HCT116 (cell line): ENCODE measurements around the gene TSPAN5. TPM values are rescaled to one million over a fixed set of nuclear protein-coding genes. Genes with fewer than 3 reads are reported as not detected.

Source experiments
- ATAC-seq: fragments of 200-7000 bp; cut with Tn5 transposase; 2 replicates; pipeline ENCODE4 v1.9.1; 2020; ENCODE audit warnings: mild to moderate bottlenecking, moderate library complexity
- BruUV-seq: library from RNA; stranded (reverse); fragments of 400-500 nt; replicated peaks from 2 replicates; lab custom pipeline; 2021; lab: Mats Ljungman, UMichigan
- CTCF ChIA-PET: fragments of 300-600 bp; sonication (Branson Sonifier 250); formaldehyde crosslinking; loops from one replicate; lab custom pipeline; 2021; ENCODE audit warnings: antibody characterized with exemption; lab: Charles Lee
- POLR2A ChIA-PET: fragments of 300-600, 350-600 bp; sonication (Branson Sonifier 250); formaldehyde crosslinking; loops from one replicate; lab custom pipeline; 2021; ENCODE audit warnings: antibody characterized with exemption; lab: Charles Lee
- RAD21 ChIA-PET, 2 experiments: fragments of 300-600 bp; sonication (Branson Sonifier 250); formaldehyde crosslinking; loops; one replicate each; lab custom pipeline; 2023; ENCODE audit warnings: low total read pairs in 2 of 2; ENCODE audit not compliant: uncharacterized antibody in 2 of 2, unreplicated experiment in 2 of 2, low non-redundant PET in 1 of 2; lab: Charles Lee
- DNase-seq: peaks from one replicate; pipeline ENCODE4 v3.0.0-alpha.2; 2010; ENCODE audit warnings: low read depth, low spot score
- H2AFZ ChIP-seq: fragments of 200-600 bp; shearing (Covaris generic), sonication (generic); 2 replicates; pipeline ENCODE4 v1.6.1; 2017; ENCODE audit warnings: low read depth, mixed run types, mixed read lengths, antibody characterized with exemption, low read length; ENCODE audit not compliant: poor library complexity, severe bottlenecking
- H3K27ac ChIP-seq: 2 replicates; pipeline ENCODE4 v1.5.1; 2012; ENCODE audit warnings: low read depth, low read length
- H3K27me3 ChIP-seq: fragments of 200-600 bp; sonication (generic); 2 replicates; pipeline ENCODE4 v1.6.1; 2016; ENCODE audit warnings: mixed run types, low read length, mixed read lengths; ENCODE audit not compliant: insufficient read depth
- H3K36me3 ChIP-seq, 2 experiments: fragments of 200-500 bp in 1 of 2; fragments of 200-600 bp in 1 of 2; sonication (Bioruptor generic) in 1 of 2; sonication (generic) in 1 of 2; 2 replicates each; pipeline versions ENCODE4 v1.5.1 to v1.6.1; 2014 to 2016; ENCODE audit warnings: low read length in 2 of 2, inconsistent platforms in 1 of 2, mixed read lengths in 1 of 2, mixed run types in 1 of 2; ENCODE audit not compliant: insufficient read depth in 2 of 2, control insufficient read depth in 1 of 2
- H3K4me1 ChIP-seq, 2 experiments: fragments of 200-600 bp in 1 of 2; sonication (generic) in 1 of 2; 2 replicates each; pipeline versions ENCODE4 v1.5.1 to v1.6.1; 2012 to 2017; ENCODE audit warnings: low read length in 2 of 2, inconsistent platforms in 1 of 2, mild to moderate bottlenecking in 1 of 2, mixed read lengths in 1 of 2, mixed run types in 1 of 2, moderate library complexity in 1 of 2; ENCODE audit not compliant: insufficient read depth in 2 of 2, control insufficient read depth in 1 of 2
- H3K4me2 ChIP-seq: fragments of 200-600 bp; sonication (generic); 2 replicates; pipeline ENCODE4 v1.6.1; 2017; ENCODE audit warnings: mixed run types, low read length, mixed read lengths
- H3K4me3 ChIP-seq, 2 experiments: fragments of 200-600 bp in 1 of 2; sonication (generic) in 1 of 2; replicated peaks in 1 of 2; 2 replicates each; pipeline ENCODE4 v1.5.1; 2011 to 2016; ENCODE audit warnings: low read length in 2 of 2, control low read depth in 1 of 2, low read depth in 1 of 2, mild to moderate bottlenecking in 1 of 2, mixed read lengths in 1 of 2, mixed run types in 1 of 2
- H3K79me2 ChIP-seq: fragments of 200-600 bp; sonication (generic); 2 replicates; pipeline ENCODE4 v1.6.1; 2017; ENCODE audit warnings: mild to moderate bottlenecking, mixed run types, low read length, moderate library complexity, mixed read lengths; ENCODE audit not compliant: insufficient read depth
- H3K9ac ChIP-seq: fragments of 200-600 bp; sonication (generic); 2 replicates; pipeline ENCODE4 v1.6.1; 2016; ENCODE audit warnings: low read length, mixed read lengths
- H3K9me2 ChIP-seq: fragments of 200-600 bp; sonication (generic), shearing (Covaris generic); 2 replicates; pipeline ENCODE4 v1.6.1; 2017; ENCODE audit warnings: mixed run types, mild to moderate bottlenecking, moderate library complexity; ENCODE audit not compliant: insufficient read depth
- H3K9me3 ChIP-seq, 2 experiments: fragments of 200-500 bp in 1 of 2; fragments of 200-600 bp in 1 of 2; sonication (Bioruptor generic) in 1 of 2; sonication (generic) in 1 of 2; 2 replicates each; pipeline ENCODE4 v1.6.1; 2014 to 2017; ENCODE audit warnings: low read length in 2 of 2, mixed read lengths in 2 of 2, inconsistent platforms in 1 of 2, low read depth in 1 of 2, mild to moderate bottlenecking in 1 of 2, mixed run types in 1 of 2, moderate library complexity in 1 of 2; ENCODE audit not compliant: control insufficient read depth in 1 of 2, insufficient read depth in 1 of 2
- H4K20me1 ChIP-seq: fragments of 200-600 bp; sonication (generic), shearing (Covaris generic); 2 replicates; pipeline ENCODE4 v1.6.1; 2017; ENCODE audit warnings: mixed run types, mild to moderate bottlenecking, moderate library complexity; ENCODE audit not compliant: insufficient read depth
- CBX3 ChIP-seq: IDR thresholded peaks from 2 replicates; pipeline ENCODE4 v1.6.1; 2012; ENCODE audit warnings: low read depth
- EGR1 ChIP-seq: IDR thresholded peaks from 2 replicates; pipeline ENCODE4 v1.6.1; 2012; ENCODE audit warnings: low read depth
- ELF1 ChIP-seq: IDR thresholded peaks from 2 replicates; pipeline ENCODE4 v1.6.1; 2012; ENCODE audit warnings: low read depth, borderline replicate concordance
- EZH2 ChIP-seq: fragments of 200-600 bp; sonication (generic); IDR thresholded peaks from 2 replicates; pipeline ENCODE4 v1.6.1; 2017; ENCODE audit warnings: antibody characterized with exemption, mixed run types
- EZH2phosphoT487 ChIP-seq: fragments of 200-600 bp; IDR thresholded peaks from 2 replicates; pipeline ENCODE4 v1.6.1; 2018; ENCODE audit warnings: antibody characterized with exemption, borderline replicate concordance
- JUND ChIP-seq: IDR thresholded peaks from 2 replicates; pipeline ENCODE4 v1.6.1; 2012
- POLR2A ChIP-seq: IDR thresholded peaks from 2 replicates; pipeline ENCODE4 v1.7.0; 2011; ENCODE audit warnings: borderline replicate concordance; ENCODE audit not compliant: insufficient read depth, insufficient read length; ENCODE audit errors: extremely low read depth
- POLR2AphosphoS5 ChIP-seq: IDR thresholded peaks from 2 replicates; pipeline ENCODE4 v1.6.1; 2011; ENCODE audit warnings: mild to moderate bottlenecking, low read depth, low read length, moderate library complexity
- RAD21 ChIP-seq: IDR thresholded peaks from 2 replicates; pipeline ENCODE4 v1.6.1; 2012; ENCODE audit warnings: low read depth, mild to moderate bottlenecking
- SIN3A ChIP-seq: IDR thresholded peaks from 2 replicates; pipeline ENCODE4 v1.6.1; 2012; ENCODE audit warnings: low read depth
- SP1 ChIP-seq: IDR thresholded peaks from 2 replicates; pipeline ENCODE4 v1.6.1; 2012; ENCODE audit warnings: low read depth
- SRF ChIP-seq: IDR thresholded peaks from 2 replicates; pipeline ENCODE4 v1.6.1; 2012; ENCODE audit warnings: low read depth
- TCF7L2 ChIP-seq: IDR thresholded peaks from 2 replicates; pipeline ENCODE4 v1.7.0; 2011; ENCODE audit warnings: borderline replicate concordance, inconsistent platforms; ENCODE audit not compliant: insufficient read depth, insufficient read length; ENCODE audit errors: extremely low read depth
- YY1 ChIP-seq: IDR thresholded peaks from 2 replicates; pipeline ENCODE4 v1.6.1; 2011; ENCODE audit warnings: low read length, low read depth, moderate library complexity, mild to moderate bottlenecking; ENCODE audit not compliant: insufficient replicate concordance; ENCODE audit errors: extremely low read depth
- ZFX ChIP-seq: fragments of 450-650 bp; IDR thresholded peaks from 2 replicates; pipeline ENCODE4 v1.6.1; 2017
- ZNF274 ChIP-seq: fragments of 200-500 bp; sonication (Bioruptor generic); IDR thresholded peaks from 2 replicates; pipeline ENCODE4 v1.6.1; 2014; ENCODE audit warnings: mild to moderate bottlenecking, low read depth, low read length, inconsistent platforms
- intact Hi-C: fragments of 100-400 bp; cut with micrococcal nuclease; formaldehyde crosslinking; loops from 2 replicates; pipeline ENCODE4 v1.10.0; 2022
- total RNA-seq: library from RNA; stranded (reverse); gene quantifications from one replicate; pipeline ENCODE4 v1.2.1, GENCODE V29; 2021; ENCODE audit not compliant: unreplicated experiment
- TF ChIP-seq, protein P1 (sequence below): IDR thresholded peaks from 2 replicates; pipeline ENCODE4 v1.6.1; 2012
- TF ChIP-seq, protein P2 (sequence below), 3 experiments: fragments of 200-600 bp in 1 of 3; sonication (generic) in 1 of 3; IDR thresholded peaks in 2 of 3; conservative IDR thresholded peaks in 1 of 3; 2 replicates each; pipeline ENCODE4 v1.5.1; 2012 to 2017; ENCODE audit warnings: low read depth in 2 of 3, low read length in 2 of 3, antibody characterized with exemption in 1 of 3, borderline replicate concordance in 1 of 3, control low read depth in 1 of 3, mild to moderate bottlenecking in 1 of 3, mixed read lengths in 1 of 3, mixed run types in 1 of 3, moderate library complexity in 1 of 3; ENCODE audit not compliant: insufficient read depth in 1 of 3
- TF ChIP-seq, protein P3 (sequence below): IDR thresholded peaks from 2 replicates; pipeline ENCODE4 v1.6.1; 2012; ENCODE audit warnings: low read depth
- TF ChIP-seq, protein P4 (sequence below): IDR thresholded peaks from 2 replicates; pipeline ENCODE4 v1.6.1; 2011; ENCODE audit warnings: mild to moderate bottlenecking, low read length, moderate library complexity; ENCODE audit not compliant: insufficient replicate concordance; ENCODE audit errors: extremely low read depth

TSPAN5 gene
- total RNA-seq, 1 experiment from 2014 or later, result 56.8 TPM

DNA sequence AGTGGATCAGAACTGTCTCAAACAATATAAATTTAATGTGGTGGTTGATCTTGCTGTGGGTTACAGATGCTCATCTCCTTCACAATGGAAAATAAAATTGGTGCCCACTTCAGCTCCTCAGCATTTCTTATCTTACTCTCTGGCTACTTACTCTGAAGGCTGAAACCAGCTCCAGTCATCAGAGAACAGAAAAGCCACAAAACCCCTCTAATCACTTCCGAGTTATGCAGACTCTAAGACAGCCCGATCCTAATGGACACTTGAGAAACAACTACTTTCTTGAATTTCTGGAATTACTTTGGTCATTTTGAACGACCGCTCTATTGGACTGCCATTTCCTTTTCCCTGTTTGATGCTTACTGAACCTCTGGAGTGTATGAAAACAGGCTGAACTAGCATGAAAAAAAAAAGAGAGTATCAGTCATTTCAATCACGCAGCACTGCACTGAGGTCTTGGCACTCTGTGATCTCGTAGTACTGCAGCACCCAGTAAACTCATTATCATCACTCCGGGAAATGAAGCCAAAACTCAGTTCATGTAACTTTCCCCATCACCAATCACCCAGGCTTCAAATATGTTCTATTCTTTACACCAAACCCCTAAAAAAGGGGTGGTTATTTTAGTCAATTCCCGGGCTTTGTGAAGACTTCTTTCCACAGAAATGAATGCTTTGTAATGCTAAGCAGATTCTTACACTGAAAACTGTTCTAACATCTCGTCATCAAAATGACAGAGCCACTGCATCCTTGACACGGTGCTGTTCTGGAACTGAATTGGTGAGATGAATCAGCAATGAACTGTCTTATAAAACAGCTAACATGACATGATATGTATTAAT, 54.5 kb downstream of the TSPAN5 start:
- ChIA-PET RAD21 (no interaction called here), POLR2A (no interaction called here), CTCF (no interaction called here)
- Histone ChIP-seq H3K79me2 (peaks cover 99% of the 10 kb centered on the region), H3K4me3 (no peak overlapping the region), H3K4me1 (peaks cover 0 to 14% of the 10 kb centered on the region in 2 experiments; a peak in 1 of 4 replicates), H3K9me3 (no peaks in the 10 kb centered on the region; a peak in 1 of 4 replicates), H3K9me2 (no peaks in the 10 kb centered on the region), H3K9ac (no peak overlapping the region), H4K20me1 (no peaks in the 10 kb centered on the region), H2AFZ (no peak overlapping the region), H3K27ac (no peak overlapping the region), H3K27me3 (no peaks in the 10 kb centered on the region), H3K4me2 (no peak overlapping the region), H3K36me3 (no peaks in the 10 kb centered on the region)
- TF ChIP-seq ELF1 (no peak), TCF7L2 (no peak), SIN3A (no peak), ZNF274 (no peak), JUND (no peak), SP1 (no peak), EZH2 (no peak), CBX3 (no peak), POLR2A (no peak), YY1 (no peak), RAD21 (no peak), EGR1 (no peak), ZFX (no peak), SRF (no peak), EZH2phosphoT487 (no peak), POLR2AphosphoS5 (no peak)
- TF ChIP-seq, protein P1, sequence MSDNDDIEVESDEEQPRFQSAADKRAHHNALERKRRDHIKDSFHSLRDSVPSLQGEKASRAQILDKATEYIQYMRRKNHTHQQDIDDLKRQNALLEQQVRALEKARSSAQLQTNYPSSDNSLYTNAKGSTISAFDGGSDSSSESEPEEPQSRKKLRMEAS, result no peak
- TF ChIP-seq, protein P2, sequence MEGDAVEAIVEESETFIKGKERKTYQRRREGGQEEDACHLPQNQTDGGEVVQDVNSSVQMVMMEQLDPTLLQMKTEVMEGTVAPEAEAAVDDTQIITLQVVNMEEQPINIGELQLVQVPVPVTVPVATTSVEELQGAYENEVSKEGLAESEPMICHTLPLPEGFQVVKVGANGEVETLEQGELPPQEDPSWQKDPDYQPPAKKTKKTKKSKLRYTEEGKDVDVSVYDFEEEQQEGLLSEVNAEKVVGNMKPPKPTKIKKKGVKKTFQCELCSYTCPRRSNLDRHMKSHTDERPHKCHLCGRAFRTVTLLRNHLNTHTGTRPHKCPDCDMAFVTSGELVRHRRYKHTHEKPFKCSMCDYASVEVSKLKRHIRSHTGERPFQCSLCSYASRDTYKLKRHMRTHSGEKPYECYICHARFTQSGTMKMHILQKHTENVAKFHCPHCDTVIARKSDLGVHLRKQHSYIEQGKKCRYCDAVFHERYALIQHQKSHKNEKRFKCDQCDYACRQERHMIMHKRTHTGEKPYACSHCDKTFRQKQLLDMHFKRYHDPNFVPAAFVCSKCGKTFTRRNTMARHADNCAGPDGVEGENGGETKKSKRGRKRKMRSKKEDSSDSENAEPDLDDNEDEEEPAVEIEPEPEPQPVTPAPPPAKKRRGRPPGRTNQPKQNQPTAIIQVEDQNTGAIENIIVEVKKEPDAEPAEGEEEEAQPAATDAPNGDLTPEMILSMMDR (IDR thresholded peaks at IDR 0.05 in 2 of 3, conservative IDR thresholded peaks at IDR 0.05 in 1 of 3; ENCODE audit: borderline replicate concordance in 1 of 3, insufficient read depth in 1 of 3, low read depth in 2 of 3, low read length in 2 of 3), result no peak
- TF ChIP-seq, protein P3, sequence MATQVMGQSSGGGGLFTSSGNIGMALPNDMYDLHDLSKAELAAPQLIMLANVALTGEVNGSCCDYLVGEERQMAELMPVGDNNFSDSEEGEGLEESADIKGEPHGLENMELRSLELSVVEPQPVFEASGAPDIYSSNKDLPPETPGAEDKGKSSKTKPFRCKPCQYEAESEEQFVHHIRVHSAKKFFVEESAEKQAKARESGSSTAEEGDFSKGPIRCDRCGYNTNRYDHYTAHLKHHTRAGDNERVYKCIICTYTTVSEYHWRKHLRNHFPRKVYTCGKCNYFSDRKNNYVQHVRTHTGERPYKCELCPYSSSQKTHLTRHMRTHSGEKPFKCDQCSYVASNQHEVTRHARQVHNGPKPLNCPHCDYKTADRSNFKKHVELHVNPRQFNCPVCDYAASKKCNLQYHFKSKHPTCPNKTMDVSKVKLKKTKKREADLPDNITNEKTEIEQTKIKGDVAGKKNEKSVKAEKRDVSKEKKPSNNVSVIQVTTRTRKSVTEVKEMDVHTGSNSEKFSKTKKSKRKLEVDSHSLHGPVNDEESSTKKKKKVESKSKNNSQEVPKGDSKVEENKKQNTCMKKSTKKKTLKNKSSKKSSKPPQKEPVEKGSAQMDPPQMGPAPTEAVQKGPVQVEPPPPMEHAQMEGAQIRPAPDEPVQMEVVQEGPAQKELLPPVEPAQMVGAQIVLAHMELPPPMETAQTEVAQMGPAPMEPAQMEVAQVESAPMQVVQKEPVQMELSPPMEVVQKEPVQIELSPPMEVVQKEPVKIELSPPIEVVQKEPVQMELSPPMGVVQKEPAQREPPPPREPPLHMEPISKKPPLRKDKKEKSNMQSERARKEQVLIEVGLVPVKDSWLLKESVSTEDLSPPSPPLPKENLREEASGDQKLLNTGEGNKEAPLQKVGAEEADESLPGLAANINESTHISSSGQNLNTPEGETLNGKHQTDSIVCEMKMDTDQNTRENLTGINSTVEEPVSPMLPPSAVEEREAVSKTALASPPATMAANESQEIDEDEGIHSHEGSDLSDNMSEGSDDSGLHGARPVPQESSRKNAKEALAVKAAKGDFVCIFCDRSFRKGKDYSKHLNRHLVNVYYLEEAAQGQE, result no peak
- TF ChIP-seq, protein P4, sequence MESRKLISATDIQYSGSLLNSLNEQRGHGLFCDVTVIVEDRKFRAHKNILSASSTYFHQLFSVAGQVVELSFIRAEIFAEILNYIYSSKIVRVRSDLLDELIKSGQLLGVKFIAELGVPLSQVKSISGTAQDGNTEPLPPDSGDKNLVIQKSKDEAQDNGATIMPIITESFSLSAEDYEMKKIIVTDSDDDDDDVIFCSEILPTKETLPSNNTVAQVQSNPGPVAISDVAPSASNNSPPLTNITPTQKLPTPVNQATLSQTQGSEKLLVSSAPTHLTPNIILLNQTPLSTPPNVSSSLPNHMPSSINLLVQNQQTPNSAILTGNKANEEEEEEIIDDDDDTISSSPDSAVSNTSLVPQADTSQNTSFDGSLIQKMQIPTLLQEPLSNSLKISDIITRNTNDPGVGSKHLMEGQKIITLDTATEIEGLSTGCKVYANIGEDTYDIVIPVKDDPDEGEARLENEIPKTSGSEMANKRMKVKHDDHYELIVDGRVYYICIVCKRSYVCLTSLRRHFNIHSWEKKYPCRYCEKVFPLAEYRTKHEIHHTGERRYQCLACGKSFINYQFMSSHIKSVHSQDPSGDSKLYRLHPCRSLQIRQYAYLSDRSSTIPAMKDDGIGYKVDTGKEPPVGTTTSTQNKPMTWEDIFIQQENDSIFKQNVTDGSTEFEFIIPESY, result no peak
- DNase-seq (no peak), ATAC-seq (no peak)
- intact Hi-C loops, result no loop called here
- BruUV-seq, result no TSS peak
